Peyer's patch (tissue), 4 donors: ENCODE data around the gene COPS9. TPM values are rescaled to one million over a fixed set of nuclear protein-coding genes. Genes with fewer than 3 reads are reported as not detected.

Source experiments
- DNase-seq, 3 donors: peaks; one replicate each; pipeline ENCODE4 v3.0.0-alpha.2; 2017 to 2019
- H3K27ac ChIP-seq, 4 donors: fragments of 200-600 bp; sonication (generic); one replicate each; pipeline ENCODE4 v1.5.1; 2016 to 2019
- H3K27me3 ChIP-seq, 2 donors: fragments of 200-600 bp; sonication (generic); one replicate each; pipeline ENCODE4 v1.5.1; 2019
- H3K36me3 ChIP-seq, 3 donors: fragments of 200-600 bp; sonication (generic); one replicate each; pipeline ENCODE4 v1.5.1; 2016 to 2019
- H3K4me1 ChIP-seq, 4 donors: fragments of 200-600 bp; sonication (generic); one replicate each; pipeline ENCODE4 v1.5.1; 2016 to 2019
- H3K4me3 ChIP-seq, 4 donors: fragments of 200-600 bp; sonication (generic); 1 replicate in 3 of 4; 2 replicates in 1 of 4; pipeline ENCODE4 v1.5.1; 2016 to 2019; ENCODE audit warnings: mild to moderate bottlenecking in 1 of 4
- H3K9me3 ChIP-seq, 4 donors: fragments of 200-600 bp; sonication (generic); one replicate each; pipeline ENCODE4 v1.5.1; 2016 to 2019; ENCODE audit warnings: mild to moderate bottlenecking in 1 of 4
- CTCF ChIP-seq, 6 experiments: fragments of 450-650 bp in 4 of 6; fragments of 200-600 bp in 2 of 6; sonication (generic) in 1 of 6; IDR thresholded peaks; one replicate each; pipeline ENCODE4 v1.5.1; 2017 to 2019; ENCODE audit warnings: antibody characterized with exemption in 6 of 6, mild to moderate bottlenecking in 3 of 6, moderate library complexity in 1 of 6
- POLR2A ChIP-seq, 2 donors: fragments of 450-650 bp; IDR thresholded peaks; one replicate each; pipeline ENCODE4 v1.5.1; 2017; ENCODE audit warnings: antibody characterized with exemption in 2 of 2, mild to moderate bottlenecking in 2 of 2, moderate library complexity in 2 of 2
- total RNA-seq, 4 donors: library from RNA; depleted of rRNA; stranded (reverse); fragments of >200 nt; gene quantifications; one replicate each; pipeline ENCODE4 v1.1.0, GENCODE V29; 2016

Gene COPS9
- total RNA-seq, 4 donors from 2014 or later = 57.3 to 113 (median 104) TPM

GRCh38 chr2:240155745-240156390 lies 19.8 kb upstream of the COPS9 start:
- Histone ChIP-seq H3K36me3 (no peaks in the 10 kb centered on the region), H3K4me3 (no peak overlapping the region), H3K27ac (no peak overlapping the region), H3K4me1 (no peaks in the 10 kb centered on the region), H3K27me3 (no peaks in the 10 kb centered on the region), H3K9me3 (no peaks in the 10 kb centered on the region)
- DNase-seq = no peak
- TF ChIP-seq POLR2A (IDR thresholded peaks at IDR 0.05) (no peak), CTCF (IDR thresholded peaks at IDR 0.05) (no peak)

GRCh38 chr2:240155048-240155744 lies 19.1 kb upstream of the COPS9 start:
- DNase-seq = peak in 1 of 3 donors; percentile 20
- Histone ChIP-seq H3K4me1 (no peaks in the 10 kb centered on the region), H3K27ac (no peak overlapping the region), H3K4me3 (no peak overlapping the region), H3K9me3 (no peaks in the 10 kb centered on the region), H3K27me3 (no peaks in the 10 kb centered on the region), H3K36me3 (no peaks in the 10 kb centered on the region)
- TF ChIP-seq CTCF (IDR thresholded peaks at IDR 0.05) (no peak), POLR2A (IDR thresholded peaks at IDR 0.05) (no peak)

GRCh38 chr2:240154606-240155005 lies 18.5 kb upstream of the COPS9 start:
- TF ChIP-seq CTCF (IDR thresholded peaks at IDR 0.05) (no peak), POLR2A (IDR thresholded peaks at IDR 0.05) (no peak)
- Histone ChIP-seq H3K4me1 (no peaks in the 10 kb centered on the region), H3K4me3 (no peak overlapping the region), H3K36me3 (no peaks in the 10 kb centered on the region), H3K27me3 (no peaks in the 10 kb centered on the region), H3K9me3 (no peaks in the 10 kb centered on the region), H3K27ac (no peak overlapping the region)
- peak in 1 of 3 donors; percentile 22 for DNase-seq

GRCh38 chr2:240153418-240153817 lies 17.3 kb upstream of the COPS9 start:
- Histone ChIP-seq H3K27me3 (no peaks in the 10 kb centered on the region), H3K9me3 (no peaks in the 10 kb centered on the region), H3K27ac (no peak overlapping the region), H3K36me3 (no peaks in the 10 kb centered on the region), H3K4me3 (no peak overlapping the region), H3K4me1 (no peaks in the 10 kb centered on the region)
- TF ChIP-seq CTCF (IDR thresholded peaks at IDR 0.05) (no peak), POLR2A (IDR thresholded peaks at IDR 0.05) (no peak)
- peak in 1 of 3 donors; percentile 11 for DNase-seq

- Histone ChIP-seq H3K36me3 (no peaks in the 10 kb centered on the region), H3K4me3 (no peak overlapping the region), H3K27me3 (no peaks in the 10 kb centered on the region), H3K4me1 (no peaks in the 10 kb centered on the region), H3K9me3 (no peaks in the 10 kb centered on the region), H3K27ac (no peak overlapping the region)
- TF ChIP-seq POLR2A (IDR thresholded peaks at IDR 0.05) (no peak), CTCF (IDR thresholded peaks at IDR 0.05) (no peak)
- no peak for DNase-seq
These were observed 15.4 kb upstream of the COPS9 start for GRCh38 chr2:240151477-240152031.
